ENCODE measurements around the gene GRID1.
"Not testable (repeated sequence)": the region's sequence is repeated elsewhere in the genome, so short reads cannot be mapped to it uniquely, and the experiment has no call there.

GRID1 gene

GRCh38 chr10:86077871-86078638 lies 288.5 kb downstream of the GRID1 start:
- no peak for DNase-seq (ENCODE audit: low spot score)

- DNase-seq (ENCODE audit: low spot score) = no peak
Observed at GRCh38 chr10:86077271-86077670, 289.3 kb downstream of the GRID1 start.

GRCh38 chr10:86076497-86076896 lies 290.1 kb downstream of the GRID1 start:
- not testable (repeated sequence) for DNase-seq (ENCODE audit: low spot score)

- no peak for DNase-seq (ENCODE audit: low spot score)
Observed at GRCh38 chr10:86075512-86075911, 291.1 kb downstream of the GRID1 start.

- no peak for DNase-seq (ENCODE audit: low spot score)
Observed at GRCh38 chr10:86074294-86074693, 292.3 kb downstream of the GRID1 start.

GRCh38 chr10:86073199-86073977 lies 293.2 kb downstream of the GRID1 start:
- no peak for DNase-seq (ENCODE audit: low spot score)

- DNase-seq (ENCODE audit: low spot score) = no peak
Observed at GRCh38 chr10:86072413-86072812, 294.2 kb downstream of the GRID1 start.

- no peak for DNase-seq (ENCODE audit: low spot score)
Observed at GRCh38 chr10:86071758-86072157, 294.8 kb downstream of the GRID1 start.

GRCh38 chr10:86071145-86071544 lies 295.4 kb downstream of the GRID1 start:
- no peak for DNase-seq (ENCODE audit: low spot score)

GRCh38 chr10:86070278-86070677 lies 296.3 kb downstream of the GRID1 start:
- DNase-seq (ENCODE audit: low spot score) = no peak

- peak; percentile 38 for DNase-seq (ENCODE audit: low spot score)
Observed at GRCh38 chr10:86068231-86069054, 298.2 kb downstream of the GRID1 start.

- DNase-seq (ENCODE audit: low spot score) = no peak
Observed at GRCh38 chr10:86067436-86068050, 299.1 kb downstream of the GRID1 start.

GRCh38 chr10:86066696-86067095 lies 299.9 kb downstream of the GRID1 start:
- DNase-seq (ENCODE audit: low spot score) = no peak

- peak; percentile 62 for DNase-seq (ENCODE audit: low spot score)
Observed at GRCh38 chr10:86065711-86066251, 300.8 kb downstream of the GRID1 start.

GRCh38 chr10:86064931-86065662 lies 301.5 kb downstream of the GRID1 start:
- DNase-seq (ENCODE audit: low spot score) = no peak

GRCh38 chr10:86064219-86064618 lies 302.4 kb downstream of the GRID1 start:
- no peak for DNase-seq (ENCODE audit: low spot score)

GRCh38 chr10:86063341-86063740 lies 303.3 kb downstream of the GRID1 start:
- DNase-seq (ENCODE audit: low spot score) = no peak

GRCh38 chr10:86062647-86063145 lies 303.9 kb downstream of the GRID1 start:
- no peak for DNase-seq (ENCODE audit: low spot score)

- DNase-seq (ENCODE audit: low spot score) = no peak
Observed at GRCh38 chr10:86062198-86062550, 304.4 kb downstream of the GRID1 start.

- DNase-seq (ENCODE audit: low spot score) = no peak
Observed at GRCh38 chr10:86061278-86062197, 305.1 kb downstream of the GRID1 start.

All from putamen (tissue), 1 donor.